MCF 10A (cell line): ENCODE results near the gene CYP2C9. TPM values are rescaled to one million over a fixed set of nuclear protein-coding genes. Genes with fewer than 3 reads are reported as not detected.
A peak's percentile ranks its signal among the peaks of the same experiment; 100 is the strongest.
"Not testable (repeated sequence)": the region's sequence is repeated elsewhere in the genome, so short reads cannot be mapped to it uniquely, and the experiment has no call there.

Experiments used
- BruUV-seq: library from RNA; stranded (reverse); fragments of 400-500 nt; replicated peaks from 2 replicates; lab custom pipeline; 2021; lab: Mats Ljungman, UMichigan
- CTCF ChIA-PET: fragments of 300-600 bp; sonication (Branson Sonifier 250); formaldehyde crosslinking; extraction: SDS; loops from one replicate; lab custom pipeline; 2021; ENCODE audit warnings: antibody characterized with exemption, inconsistent platforms; lab: Yijun Ruan, JAX
- POLR2A ChIA-PET: fragments of 300-600, 350-650 bp; sonication (Branson Sonifier 250); formaldehyde crosslinking; extraction: SDS; loops from one replicate; lab custom pipeline; 2020; ENCODE audit warnings: antibody characterized with exemption, inconsistent platforms; lab: Yijun Ruan, JAX
- DNase-seq: peaks from one replicate; pipeline ENCODE4 v3.0.0-alpha.2; 2018; ENCODE audit not compliant: unreplicated experiment
- H3K27ac Mint-ChIP-seq: one replicate; pipeline ENCODE4 v1.8.0; 2022; ENCODE audit warnings: mild to moderate bottlenecking, low read depth, mixed read lengths; ENCODE audit not compliant: unreplicated experiment
- H3K27me3 Mint-ChIP-seq: one replicate; pipeline ENCODE4 v1.8.0; 2022; ENCODE audit warnings: mixed read lengths; ENCODE audit not compliant: insufficient read depth, unreplicated experiment
- H3K36me3 Mint-ChIP-seq: one replicate; pipeline ENCODE4 v1.8.0; 2022; ENCODE audit warnings: mild to moderate bottlenecking, moderate library complexity, mixed read lengths; ENCODE audit not compliant: insufficient read depth, unreplicated experiment
- H3K4me1 Mint-ChIP-seq: one replicate; pipeline ENCODE4 v1.8.0; 2022; ENCODE audit warnings: mixed read lengths; ENCODE audit not compliant: insufficient read depth, unreplicated experiment
- H3K4me3 Mint-ChIP-seq: one replicate; pipeline ENCODE4 v1.8.0; 2022; ENCODE audit warnings: mild to moderate bottlenecking, moderate library complexity, mixed read lengths; ENCODE audit not compliant: unreplicated experiment
- H3K9me3 Mint-ChIP-seq: one replicate; pipeline ENCODE4 v1.8.0; 2022; ENCODE audit warnings: mixed read lengths; ENCODE audit not compliant: unreplicated experiment
- intact Hi-C: fragments of 100-400 bp; cut with micrococcal nuclease; formaldehyde crosslinking; loops from 2 replicates; pipeline ENCODE4 v1.14.1; 2022
- total RNA-seq: library from RNA; stranded (reverse); gene quantifications from 2 replicates; pipeline ENCODE4 v1.2.3, GENCODE V29; 2022
- TF ChIP-seq, protein P1 (sequence below): fragments of 200-600 bp; IDR thresholded peaks from one replicate; pipeline ENCODE4 v1.8.0; 2022; ENCODE audit warnings: antibody characterized with exemption, mild to moderate bottlenecking; ENCODE audit not compliant: unreplicated experiment

The CYP2C9 gene
- total RNA-seq, 1 experiment from 2014 or later = not detected

- Mint-ChIP-seq H3K27ac (no peak overlapping the region), H3K36me3 (no peaks in the 10 kb centered on the region), H3K4me1 (no peaks in the 10 kb centered on the region), H3K9me3 (peaks cover 7% of the 10 kb centered on the region), H3K4me3 (no peak overlapping the region), H3K27me3 (peaks cover 9% of the 10 kb centered on the region)
- TF ChIP-seq, protein P1, sequence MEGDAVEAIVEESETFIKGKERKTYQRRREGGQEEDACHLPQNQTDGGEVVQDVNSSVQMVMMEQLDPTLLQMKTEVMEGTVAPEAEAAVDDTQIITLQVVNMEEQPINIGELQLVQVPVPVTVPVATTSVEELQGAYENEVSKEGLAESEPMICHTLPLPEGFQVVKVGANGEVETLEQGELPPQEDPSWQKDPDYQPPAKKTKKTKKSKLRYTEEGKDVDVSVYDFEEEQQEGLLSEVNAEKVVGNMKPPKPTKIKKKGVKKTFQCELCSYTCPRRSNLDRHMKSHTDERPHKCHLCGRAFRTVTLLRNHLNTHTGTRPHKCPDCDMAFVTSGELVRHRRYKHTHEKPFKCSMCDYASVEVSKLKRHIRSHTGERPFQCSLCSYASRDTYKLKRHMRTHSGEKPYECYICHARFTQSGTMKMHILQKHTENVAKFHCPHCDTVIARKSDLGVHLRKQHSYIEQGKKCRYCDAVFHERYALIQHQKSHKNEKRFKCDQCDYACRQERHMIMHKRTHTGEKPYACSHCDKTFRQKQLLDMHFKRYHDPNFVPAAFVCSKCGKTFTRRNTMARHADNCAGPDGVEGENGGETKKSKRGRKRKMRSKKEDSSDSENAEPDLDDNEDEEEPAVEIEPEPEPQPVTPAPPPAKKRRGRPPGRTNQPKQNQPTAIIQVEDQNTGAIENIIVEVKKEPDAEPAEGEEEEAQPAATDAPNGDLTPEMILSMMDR = no peak
- DNase-seq = no peak
- ChIA-PET POLR2A (no interaction called here), CTCF (interaction anchor here (0.6 to 1.5 kb wide), 2 partner anchors 301 to 756 kb away, joined by 3 read pairs; partner anchors contain the start of gene TCTN3)
- BruUV-seq = no TSS peak
- intact Hi-C loops = no loop called here
Observed at GRCh38 chr10:94936721-94937120, 1.7 kb upstream of the CYP2C9 start.

DNA sequence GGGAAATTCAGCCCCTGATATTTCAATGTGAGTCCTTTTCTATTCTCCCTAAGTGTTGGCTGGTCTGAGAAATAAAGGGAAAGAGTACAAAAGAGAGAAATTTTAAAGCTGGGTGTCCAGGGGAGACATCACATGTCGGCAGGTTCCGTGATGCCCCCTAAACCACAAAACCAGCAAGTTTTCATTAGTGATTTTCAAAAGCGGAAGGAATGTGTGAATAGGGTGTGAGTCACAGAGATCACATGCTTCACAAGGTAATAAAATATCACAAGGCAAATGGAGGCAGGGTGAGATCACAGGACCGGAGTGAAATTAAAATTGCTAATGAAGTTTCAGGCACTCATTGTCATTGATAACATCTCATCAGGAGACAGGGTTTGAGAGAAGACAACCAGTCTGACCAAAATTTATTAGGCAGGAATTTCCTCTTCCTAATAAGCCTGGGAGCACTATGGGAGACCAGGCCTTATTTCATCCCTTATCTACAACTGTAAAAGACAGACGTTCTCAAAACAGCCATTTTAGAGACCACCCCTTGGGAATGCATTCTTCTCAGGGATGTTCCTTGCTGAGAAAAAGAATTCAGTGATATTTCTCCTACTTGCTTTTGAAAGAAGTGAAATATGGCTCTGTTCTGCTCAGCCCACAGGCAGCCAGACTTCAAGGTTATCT, 5.1 kb downstream of the CYP2C9 start:
- H3K9me3 Mint-ChIP-seq = peaks cover 13% of the 10 kb centered on the region
- CTCF ChIA-PET, intact Hi-C loops, H3K4me3 Mint-ChIP-seq, H3K4me1 Mint-ChIP-seq, BruUV-seq, DNase-seq, H3K27me3 Mint-ChIP-seq, H3K27ac Mint-ChIP-seq, H3K36me3 Mint-ChIP-seq, POLR2A ChIA-PET: not testable (repeated sequence)

DNA sequence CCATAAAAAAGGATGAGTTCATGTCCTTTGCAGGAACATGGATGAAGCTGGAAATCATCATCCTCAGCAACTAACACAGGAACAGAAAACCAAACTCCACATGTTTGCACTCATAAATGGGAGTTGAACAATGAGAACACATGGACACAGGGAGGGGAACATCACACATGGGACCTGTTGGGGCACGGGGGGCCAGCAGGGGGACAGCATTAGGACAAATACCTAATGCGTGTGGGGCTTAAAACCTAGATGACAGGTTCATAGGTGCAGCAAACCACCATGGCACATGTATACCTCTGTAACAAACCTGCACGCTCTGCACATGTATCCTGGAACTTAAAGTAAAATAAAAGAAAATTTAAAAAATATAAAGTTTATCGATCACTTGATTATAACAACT, 7.7 kb downstream of the CYP2C9 start:
- H3K9me3 Mint-ChIP-seq = peaks cover 13% of the 10 kb centered on the region
- BruUV-seq, CTCF ChIA-PET, H3K27me3 Mint-ChIP-seq, POLR2A ChIA-PET, DNase-seq, intact Hi-C loops, H3K4me1 Mint-ChIP-seq, H3K36me3 Mint-ChIP-seq, H3K27ac Mint-ChIP-seq, H3K4me3 Mint-ChIP-seq: not testable (repeated sequence)

GRCh38 chr10:94963901-94964300, 25.4 kb downstream of the CYP2C9 start:
- POLR2A ChIA-PET = no interaction called here
- Mint-ChIP-seq H3K9me3 (peaks cover 8% of the 10 kb centered on the region), H3K36me3 (no peaks in the 10 kb centered on the region), H3K27ac (no peak overlapping the region), H3K4me1 (no peaks in the 10 kb centered on the region), H3K27me3 (no peaks in the 10 kb centered on the region), H3K4me3 (no peak overlapping the region)
- peak; percentile 51 for DNase-seq
- no TSS peak for BruUV-seq
- CTCF ChIA-PET = interaction anchor here (0.6 to 2.6 kb wide), 22 partner anchors 10 to 1938 kb away, joined by 3 to 24 read pairs (median 4); no protein-coding TSS in a partner anchor
- TF ChIP-seq, protein P1 = peak; percentile 56
- intact Hi-C loops = loop anchor here (1.0 to 5.0 kb wide), 2 partner anchors 278 to 334 kb away; no protein-coding TSS in a partner anchor

- POLR2A ChIA-PET = interaction anchor here (0.6 kb wide), 1 partner anchor 350 kb away, joined by 4 read pairs; no protein-coding TSS in a partner anchor
- DNase-seq = no peak
- CTCF ChIA-PET = interaction anchor here (1.3 kb wide), 1 partner anchor 19 kb away, joined by 3 read pairs; no protein-coding TSS in a partner anchor
- no peaks in the 10 kb centered on the region for H3K27me3 Mint-ChIP-seq
- intact Hi-C loops = no loop called here
- H3K27ac Mint-ChIP-seq = no peak overlapping the region
- no TSS peak for BruUV-seq
- peaks cover 33% of the 10 kb centered on the region for H3K9me3 Mint-ChIP-seq
- no peaks in the 10 kb centered on the region for H3K36me3 Mint-ChIP-seq
- no peaks in the 10 kb centered on the region for H3K4me1 Mint-ChIP-seq
- TF ChIP-seq, protein P1 = no peak
- H3K4me3 Mint-ChIP-seq = no peak overlapping the region
Observed at GRCh38 chr10:94983555-94983954, 45.1 kb downstream of the CYP2C9 start.
